HepG2 (cell line): ENCODE measurements around the gene PLRG1. TPM values are rescaled to one million over a fixed set of nuclear protein-coding genes. Genes with fewer than 3 reads are reported as not detected.

Source experiments
- ATAC-seq: fragments of 200-7000 bp; cut with Tn5 transposase; 3 replicates; pipeline ENCODE4 v1.9.1; 2020; ENCODE audit warnings: mild to moderate bottlenecking, moderate library complexity
- BruUV-seq: library from RNA; stranded (reverse); fragments of 400-500 nt; replicated peaks from 2 replicates; lab custom pipeline; 2021; lab: Mats Ljungman, UMichigan
- CTCF ChIA-PET: fragments of 300-600 bp; formaldehyde crosslinking; extraction: SDS; loops from one replicate; lab custom pipeline; 2021; ENCODE audit warnings: low total read pairs, inconsistent platforms, low intra/inter-chr PET ratio; lab: Yijun Ruan, JAX
- POLR2A ChIA-PET: fragments of 350-600 bp; sonication (Branson Sonifier 250); formaldehyde crosslinking; loops from one replicate; lab custom pipeline; 2020; ENCODE audit warnings: antibody characterized with exemption, inconsistent platforms; lab: Yijun Ruan, JAX
- DNase-seq: peaks from one replicate; pipeline ENCODE4 v3.0.0-alpha.2; 2015; ENCODE audit warnings: low spot score
- FAIRE-seq: peaks from 3 replicates; lab custom pipeline; 2011; peaks lifted over from hg19 to GRCh38; lab: Jason Lieb, UNC
- H2AFZ ChIP-seq: one replicate; pipeline ENCODE4 v1.6.1; 2011; ENCODE audit warnings: low read length, inconsistent platforms
- H3K27ac ChIP-seq: fragments of 300-600 bp; 3 replicates; pipeline ENCODE4 v1.8.0; 2011; ENCODE audit warnings: mixed run types, mild to moderate bottlenecking, mixed read lengths, low read length, inconsistent platforms; ENCODE audit not compliant: insufficient read depth; ENCODE audit errors: extremely low read length
- H3K27me3 ChIP-seq, 2 experiments: fragments of 200-600 bp in 1 of 2; 2 replicates in 1 of 2; 3 replicates in 1 of 2; pipeline versions ENCODE4 v1.6.0 to v1.8.0; 2011; ENCODE audit warnings: low read length in 2 of 2, mild to moderate bottlenecking in 2 of 2, moderate library complexity in 2 of 2, inconsistent platforms in 1 of 2; ENCODE audit not compliant: insufficient read depth in 2 of 2, control insufficient read depth in 1 of 2
- H3K36me3 ChIP-seq, 2 experiments: fragments of 200-600 bp in 1 of 2; replicated peaks in 1 of 2; 2 replicates in 1 of 2; 3 replicates in 1 of 2; pipeline versions ENCODE4 v1.5.1 to v1.8.0; 2011; ENCODE audit warnings: low read length in 2 of 2, inconsistent platforms in 1 of 2; ENCODE audit not compliant: insufficient read depth in 2 of 2, control insufficient read depth in 1 of 2
- H3K4me1 ChIP-seq: 2 replicates; pipeline ENCODE4 v1.5.1; 2012; ENCODE audit warnings: low read length, inconsistent platforms; ENCODE audit not compliant: insufficient read depth
- H3K4me2 ChIP-seq: 2 replicates; pipeline ENCODE4 v1.6.0; 2011; ENCODE audit warnings: low read depth, low read length, inconsistent platforms
- H3K4me3 ChIP-seq, 3 experiments: fragments of 200-600 bp in 1 of 3; sonication (generic), shearing (Covaris generic) in 1 of 3; replicated peaks in 1 of 3; 2 replicates each; pipeline ENCODE4 v1.5.1; 2011 to 2016; ENCODE audit warnings: low read length in 3 of 3, inconsistent platforms in 2 of 3, low read depth in 2 of 3, mild to moderate bottlenecking in 2 of 3, control low read depth in 1 of 3, mixed read lengths in 1 of 3; ENCODE audit not compliant: insufficient read depth in 1 of 3
- H3K79me2 ChIP-seq: one replicate; pipeline ENCODE4 v1.6.1; 2011; ENCODE audit warnings: low read length, inconsistent platforms; ENCODE audit not compliant: insufficient read depth
- H3K9ac ChIP-seq: 2 replicates; pipeline ENCODE4 v1.6.0; 2011; ENCODE audit warnings: mild to moderate bottlenecking, low read depth, low read length, inconsistent platforms; ENCODE audit not compliant: insufficient read depth
- H3K9me3 ChIP-seq: 2 replicates; pipeline ENCODE4 v1.5.1; 2012; ENCODE audit warnings: mild to moderate bottlenecking, low read length
- H4K20me1 ChIP-seq: 2 replicates; pipeline ENCODE4 v1.6.0; 2011; ENCODE audit warnings: inconsistent platforms, mild to moderate bottlenecking, low read length, moderate library complexity; ENCODE audit not compliant: insufficient read depth
- CREB1 ChIP-seq, 2 experiments: fragments of 450-650 bp in 1 of 2; IDR thresholded peaks; 2 replicates each; pipeline ENCODE4 v1.6.1; 2016 to 2017; ENCODE audit warnings: control low read depth in 1 of 2, mild to moderate bottlenecking in 1 of 2, missing compliant biosample characterization in 1 of 2, missing genetic modification characterization in 1 of 2
- HNF4A ChIP-seq: sonication (generic); formaldehyde crosslinking; IDR thresholded peaks from 2 replicates; pipeline ENCODE4 v1.4.0; 2020; ENCODE audit warnings: missing genetic modification reagents
- KDM5B ChIP-seq: sonication (generic); formaldehyde crosslinking; IDR thresholded peaks from 2 replicates; pipeline ENCODE4 v1.4.0; 2020; ENCODE audit warnings: missing genetic modification reagents, mild to moderate bottlenecking, borderline replicate concordance
- NR1H2 ChIP-seq: sonication (generic); formaldehyde crosslinking; IDR thresholded peaks from 2 replicates; pipeline ENCODE4 v1.8.1; 2022; ENCODE audit warnings: low read depth, missing genetic modification reagents, borderline replicate concordance
- PAF1 ChIP-seq: IDR thresholded peaks from 2 replicates; pipeline ENCODE4 v1.6.1; 2016; ENCODE audit warnings: missing genetic modification reagents, missing compliant biosample characterization
- SALL2 ChIP-seq: sonication (generic); formaldehyde crosslinking; IDR thresholded peaks from 2 replicates; pipeline ENCODE4 v1.8.1; 2023; ENCODE audit warnings: mild to moderate bottlenecking, missing genetic modification reagents, inconsistent platforms
- SUZ12 ChIP-seq: fragments of 150-350 bp; IDR thresholded peaks from 2 replicates; pipeline ENCODE4 v1.6.1; 2014; ENCODE audit warnings: low read depth, low read length
- ZNF274 ChIP-seq: sonication (generic); formaldehyde crosslinking; IDR thresholded peaks from 2 replicates; pipeline ENCODE4 v1.5.1; 2020; ENCODE audit warnings: mild to moderate bottlenecking, missing genetic modification reagents
- ZNF354B ChIP-seq: sonication (generic); formaldehyde crosslinking; IDR thresholded peaks from 2 replicates; pipeline ENCODE4 v1.8.0; 2022; ENCODE audit warnings: mild to moderate bottlenecking, missing genetic modification reagents
- ZNF550 ChIP-seq: sonication (generic); formaldehyde crosslinking; IDR thresholded peaks from 2 replicates; pipeline ENCODE4 v1.4.0; 2020; ENCODE audit warnings: mild to moderate bottlenecking, missing genetic modification reagents, borderline replicate concordance
- ZNF850 ChIP-seq: sonication (generic); formaldehyde crosslinking; conservative IDR thresholded peaks from 2 replicates; pipeline ENCODE4 v1.9.0; 2021; ENCODE audit warnings: mild to moderate bottlenecking, missing genetic modification reagents
- WGBS: methylation state at CpG from one replicate; pipeline ENCODE4 v1.1.6; 2017; ENCODE audit warnings: low lambda C conversion rate; 5-methylcytosine and 5-hydroxymethylcytosine counted together
- in situ Hi-C: cut with HindIII; loops from 2 replicates; pipeline ENCODE4 v1.10.0; 2017; ENCODE audit warnings: low pct_unique_long_range_greater_than_20kb; ENCODE audit not compliant: extremely low pct_ligation_motif_present
- intact Hi-C: fragments of 100-400 bp; cut with micrococcal nuclease; formaldehyde crosslinking; loops from one replicate; pipeline ENCODE4 v1.10.0; 2022; ENCODE audit not compliant: unreplicated experiment
- polyA plus RNA-seq, 8 experiments: library from polyadenylated mRNA; depleted of rRNA in 3 of 8; stranded (reverse) in 7 of 8; unstranded in 1 of 8; fragments of >200 nt; fragmentation: Illumina TruSeq in 4 of 8; extraction: Trizol in 4 of 8; gene quantifications; 2 replicates each; pipeline versions ENCODE4 v1.2.1 to v1.2.3, GENCODE V29; 2011 to 2016; ENCODE audit warnings: low read depth in 4 of 8, missing spikeins in 1 of 8, mixed read lengths in 1 of 8; ENCODE audit not compliant: insufficient read depth in 1 of 8
- total RNA-seq, 5 experiments: library from RNA; depleted of rRNA; stranded (reverse); fragments of >200 nt; fragmentation: Illumina TruSeq; extraction: Trizol; gene quantifications; 2 replicates each; pipeline ENCODE4 v1.2.3, GENCODE V29; 2016; ENCODE audit warnings: low read depth in 1 of 5
- TF ChIP-seq, protein P1 (sequence below): sonication (generic); formaldehyde crosslinking; IDR thresholded peaks from 2 replicates; pipeline ENCODE4 v1.5.1; 2020; ENCODE audit warnings: missing genetic modification reagents, mild to moderate bottlenecking, borderline replicate concordance
- TF ChIP-seq, protein P2 (sequence below): sonication (generic); formaldehyde crosslinking; IDR thresholded peaks from 2 replicates; pipeline ENCODE4 v1.4.0; 2020; ENCODE audit warnings: missing genetic modification reagents
- TF ChIP-seq, protein P3 (sequence below): sonication (generic); formaldehyde crosslinking; IDR thresholded peaks from 2 replicates; pipeline ENCODE4 v1.4.0; 2020; ENCODE audit warnings: mild to moderate bottlenecking, missing genetic modification reagents
- TF ChIP-seq, protein P4 (sequence below): sonication (generic); formaldehyde crosslinking; IDR thresholded peaks from 2 replicates; pipeline ENCODE4 v1.5.0; 2020; ENCODE audit warnings: missing genetic modification reagents

The PLRG1 gene
- total and polyA plus RNA-seq, 2 of the 13 experiments (the other 11 are each of a cell fraction or from before 2014, with no cell fraction given), result 77.3 to 110 TPM

DNA sequence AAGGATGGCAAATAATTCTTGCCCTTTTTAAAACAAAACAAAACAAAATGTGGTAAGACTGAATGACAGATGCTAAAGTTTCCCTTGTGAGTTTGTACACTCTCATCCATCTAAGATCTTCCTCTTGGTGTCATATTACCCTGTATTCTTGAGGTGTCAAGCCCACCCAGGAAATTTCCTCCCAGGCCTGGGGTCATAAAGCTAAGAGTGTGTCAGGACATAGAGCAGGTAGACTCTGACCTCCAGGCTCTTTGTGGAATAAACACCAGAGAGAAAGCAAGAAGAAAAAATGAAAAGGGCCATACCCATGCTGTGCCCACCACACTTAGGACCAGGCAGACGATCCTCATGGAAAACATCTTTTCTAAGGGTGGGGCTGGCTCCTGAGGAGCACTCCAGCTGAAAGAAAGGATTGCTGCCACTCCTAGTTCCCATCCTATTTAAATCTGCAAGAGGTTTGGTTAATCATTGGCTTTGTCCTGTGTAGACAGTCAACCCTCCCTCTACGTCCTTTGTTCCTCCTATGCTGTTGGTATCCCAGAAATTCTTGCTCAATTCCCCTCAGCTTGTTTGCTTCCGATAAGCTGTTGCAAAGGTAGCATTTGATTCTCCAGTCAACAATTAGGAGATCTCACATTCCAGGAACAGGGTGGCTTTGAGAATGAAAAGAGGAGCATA lies 40.3 kb upstream of the PLRG1 start, which contains the start of gene FGA (continued):
- TF ChIP-seq PAF1 (CRISPR knock-in tag), result peak; percentile 93
- TF ChIP-seq, protein P1, sequence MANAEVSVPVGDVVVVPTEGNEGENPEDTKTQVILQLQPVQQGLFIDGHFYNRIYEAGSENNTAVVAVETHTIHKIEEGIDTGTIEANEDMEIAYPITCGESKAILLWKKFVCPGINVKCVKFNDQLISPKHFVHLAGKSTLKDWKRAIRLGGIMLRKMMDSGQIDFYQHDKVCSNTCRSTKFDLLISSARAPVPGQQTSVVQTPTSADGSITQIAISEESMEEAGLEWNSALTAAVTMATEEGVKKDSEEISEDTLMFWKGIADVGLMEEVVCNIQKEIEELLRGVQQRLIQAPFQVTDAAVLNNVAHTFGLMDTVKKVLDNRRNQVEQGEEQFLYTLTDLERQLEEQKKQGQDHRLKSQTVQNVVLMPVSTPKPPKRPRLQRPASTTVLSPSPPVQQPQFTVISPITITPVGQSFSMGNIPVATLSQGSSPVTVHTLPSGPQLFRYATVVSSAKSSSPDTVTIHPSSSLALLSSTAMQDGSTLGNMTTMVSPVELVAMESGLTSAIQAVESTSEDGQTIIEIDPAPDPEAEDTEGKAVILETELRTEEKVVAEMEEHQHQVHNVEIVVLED (CRISPR knock-in tag), result peak; percentile 48; the same call in 1 of the 2 replicates
- TF ChIP-seq, all 625 proteins: peak for 289

DNA sequence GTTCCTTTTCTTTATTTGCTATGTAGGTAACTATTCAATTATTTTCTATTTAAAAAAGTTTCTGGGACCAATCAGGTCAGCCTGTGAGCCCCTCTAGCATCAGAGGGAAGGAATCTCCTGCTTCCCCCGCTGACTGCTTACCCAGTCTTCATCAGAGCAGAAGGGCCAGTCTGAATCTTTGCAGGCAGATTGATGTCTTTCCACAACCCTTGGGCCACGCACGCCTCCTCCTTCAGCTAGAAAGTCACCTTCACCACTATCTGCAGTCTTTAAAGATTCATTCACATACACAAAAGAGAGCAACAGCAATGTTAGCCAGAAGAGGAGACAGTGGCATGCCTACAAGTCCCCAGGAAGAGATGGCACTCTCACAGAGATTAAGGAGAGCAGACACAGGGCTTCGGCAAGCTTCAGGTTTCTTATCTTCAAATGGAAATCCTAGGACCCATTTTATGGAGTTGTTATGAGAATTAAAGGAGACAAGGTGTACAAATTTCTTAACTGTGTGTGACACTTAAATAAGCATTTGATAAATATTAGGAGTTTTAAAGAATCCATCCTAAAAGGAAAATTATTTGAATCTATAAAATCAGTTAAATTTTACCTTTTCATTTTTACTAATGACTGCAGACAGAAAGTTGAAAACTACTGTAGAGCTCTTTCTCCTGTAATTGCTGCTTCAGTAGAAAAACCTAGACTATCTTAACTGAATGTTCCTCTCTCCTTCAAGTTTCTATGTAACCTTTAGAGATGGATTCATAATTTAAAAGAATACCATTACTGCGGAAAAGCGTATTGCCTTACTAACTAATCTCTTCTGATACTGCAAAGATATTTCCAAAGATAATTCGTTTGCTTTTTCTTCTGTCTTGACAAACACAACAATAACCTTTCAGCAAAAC lies 39.3 kb upstream of the PLRG1 start:
- peak overlapping the region; percentile 63; the same call in 1 of the 2 replicates for H3K9ac ChIP-seq
- 54% methylated on average over 7 of the region's 7 CpGs for WGBS
- no peak for TF ChIP-seq NR1H2 (CRISPR knock-in tag)
- TF ChIP-seq, protein P2, sequence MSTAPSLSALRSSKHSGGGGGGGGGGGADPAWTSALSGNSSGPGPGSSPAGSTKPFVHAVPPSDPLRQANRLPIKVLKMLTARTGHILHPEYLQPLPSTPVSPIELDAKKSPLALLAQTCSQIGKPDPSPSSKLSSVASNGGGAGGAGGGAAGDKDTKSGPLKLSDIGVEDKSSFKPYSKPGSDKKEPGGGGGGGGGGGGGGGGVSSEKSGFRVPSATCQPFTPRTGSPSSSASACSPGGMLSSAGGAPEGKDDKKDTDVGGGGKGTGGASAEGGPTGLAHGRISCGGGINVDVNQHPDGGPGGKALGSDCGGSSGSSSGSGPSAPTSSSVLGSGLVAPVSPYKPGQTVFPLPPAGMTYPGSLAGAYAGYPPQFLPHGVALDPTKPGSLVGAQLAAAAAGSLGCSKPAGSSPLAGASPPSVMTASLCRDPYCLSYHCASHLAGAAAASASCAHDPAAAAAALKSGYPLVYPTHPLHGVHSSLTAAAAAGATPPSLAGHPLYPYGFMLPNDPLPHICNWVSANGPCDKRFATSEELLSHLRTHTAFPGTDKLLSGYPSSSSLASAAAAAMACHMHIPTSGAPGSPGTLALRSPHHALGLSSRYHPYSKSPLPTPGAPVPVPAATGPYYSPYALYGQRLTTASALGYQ, result no peak
- TF ChIP-seq SUZ12, result no peak
- TF ChIP-seq ZNF550 (CRISPR knock-in tag), result no peak
- TF ChIP-seq CREB1 (IDR thresholded peaks at IDR 0.05), result no peak
- no peak for TF ChIP-seq CREB1 (CRISPR knock-in tag; IDR thresholded peaks at IDR 0.05)
- no peak for TF ChIP-seq SALL2
- TF ChIP-seq HNF4A, result no peak
- TF ChIP-seq ZNF274 (CRISPR knock-in tag), result no peak
- TF ChIP-seq KDM5B (CRISPR knock-in tag), result no peak
- TF ChIP-seq, protein P3, sequence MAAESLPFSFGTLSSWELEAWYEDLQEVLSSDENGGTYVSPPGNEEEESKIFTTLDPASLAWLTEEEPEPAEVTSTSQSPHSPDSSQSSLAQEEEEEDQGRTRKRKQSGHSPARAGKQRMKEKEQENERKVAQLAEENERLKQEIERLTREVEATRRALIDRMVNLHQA (CRISPR knock-in tag), result no peak
- no peak for TF ChIP-seq ZNF354B (CRISPR knock-in tag)
- TF ChIP-seq, protein P4, sequence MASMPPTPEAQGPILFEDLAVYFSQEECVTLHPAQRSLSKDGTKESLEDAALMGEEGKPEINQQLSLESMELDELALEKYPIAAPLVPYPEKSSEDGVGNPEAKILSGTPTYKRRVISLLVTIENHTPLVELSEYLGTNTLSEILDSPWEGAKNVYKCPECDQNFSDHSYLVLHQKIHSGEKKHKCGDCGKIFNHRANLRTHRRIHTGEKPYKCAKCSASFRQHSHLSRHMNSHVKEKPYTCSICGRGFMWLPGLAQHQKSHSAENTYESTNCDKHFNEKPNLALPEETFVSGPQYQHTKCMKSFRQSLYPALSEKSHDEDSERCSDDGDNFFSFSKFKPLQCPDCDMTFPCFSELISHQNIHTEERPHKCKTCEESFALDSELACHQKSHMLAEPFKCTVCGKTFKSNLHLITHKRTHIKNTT (CRISPR knock-in tag), result no peak
- TF ChIP-seq ZNF850 (CRISPR knock-in tag), result no peak

More for the DNA sequence above, 39.3 kb upstream of the PLRG1 start:
- FAIRE-seq (no peak), DNase-seq (no peak), ATAC-seq (no peak)
- in situ Hi-C loops (no loop called here), intact Hi-C loops (loop anchor here (1.0 to 2.0 kb wide), 4 partner anchors 9 to 29 kb away; no protein-coding TSS in a partner anchor)
- Histone ChIP-seq H3K79me2 (peaks cover 26% of the 10 kb centered on the region), H3K4me2 (peak overlapping the region; percentile 90), H3K9me3 (no peaks in the 10 kb centered on the region), H3K36me3 (peaks cover 3 to 26% of the 10 kb centered on the region in 2 experiments), H3K27ac (peak overlapping the region; percentile 74), H3K27me3 (no peaks in the 10 kb centered on the region), H4K20me1 (no peaks in the 10 kb centered on the region), H3K4me3 (peak overlapping the region; percentile 62 to 72 (median 68)), H2AFZ (no peak overlapping the region), H3K4me1 (peaks cover 96% of the 10 kb centered on the region)
- CTCF ChIA-PET, result no interaction called here
- POLR2A ChIA-PET, result interaction anchor here (0.9 to 16.0 kb wide), 6 partner anchors 8 to 29 kb away, joined by 5 to 468 read pairs (median 30); partner anchors contain the start of gene FGG
- BruUV-seq, result TSS peak; percentile 42
